Neural progenitor cell (in vitro differentiated cells): Measurements from ENCODE around the gene EHMT2.
"Not testable (repeated sequence)": the region's sequence is repeated elsewhere in the genome, so short reads cannot be mapped to it uniquely, and the experiment has no call there.

Source experiments
- EZH2 ChIP-seq: fragments of 200-600 bp; sonication (generic); IDR thresholded peaks from 2 replicates; pipeline ENCODE4 v1.6.1; 2017; ENCODE audit warnings: antibody characterized with exemption, mild to moderate bottlenecking, moderate library complexity
- EZH2phosphoT487 ChIP-seq: fragments of 200-600 bp; sonication (generic); IDR thresholded peaks from 2 replicates; pipeline ENCODE4 v1.6.1; 2017; ENCODE audit warnings: antibody characterized with exemption
- TF ChIP-seq, protein P1 (sequence below): fragments of 200-600 bp; sonication (generic); IDR thresholded peaks from 2 replicates; pipeline ENCODE4 v1.5.1; 2017; ENCODE audit warnings: antibody characterized with exemption, mild to moderate bottlenecking

DNA sequence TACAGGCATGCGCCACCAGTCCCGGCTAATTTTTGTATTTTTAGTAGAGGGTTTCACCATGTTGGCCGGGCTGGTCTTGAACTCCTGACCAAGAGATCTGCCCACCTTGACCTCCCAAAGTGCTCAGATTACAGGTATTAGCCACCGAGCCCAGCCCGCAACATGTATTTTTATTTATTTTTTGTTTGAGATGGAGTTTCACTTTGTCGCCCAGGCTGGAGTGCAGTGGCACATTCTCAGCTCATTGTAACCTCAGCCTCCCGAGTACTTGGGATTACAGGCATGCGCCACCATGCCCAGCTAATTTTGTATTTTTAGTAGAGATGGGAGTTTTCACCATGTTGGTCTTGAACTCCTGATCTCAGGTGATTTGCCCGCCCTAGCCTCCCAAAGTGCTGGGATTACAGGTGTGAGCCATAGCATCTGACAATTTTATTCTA is 59.4 kb downstream of the EHMT2 start:
- TF ChIP-seq, protein P1, sequence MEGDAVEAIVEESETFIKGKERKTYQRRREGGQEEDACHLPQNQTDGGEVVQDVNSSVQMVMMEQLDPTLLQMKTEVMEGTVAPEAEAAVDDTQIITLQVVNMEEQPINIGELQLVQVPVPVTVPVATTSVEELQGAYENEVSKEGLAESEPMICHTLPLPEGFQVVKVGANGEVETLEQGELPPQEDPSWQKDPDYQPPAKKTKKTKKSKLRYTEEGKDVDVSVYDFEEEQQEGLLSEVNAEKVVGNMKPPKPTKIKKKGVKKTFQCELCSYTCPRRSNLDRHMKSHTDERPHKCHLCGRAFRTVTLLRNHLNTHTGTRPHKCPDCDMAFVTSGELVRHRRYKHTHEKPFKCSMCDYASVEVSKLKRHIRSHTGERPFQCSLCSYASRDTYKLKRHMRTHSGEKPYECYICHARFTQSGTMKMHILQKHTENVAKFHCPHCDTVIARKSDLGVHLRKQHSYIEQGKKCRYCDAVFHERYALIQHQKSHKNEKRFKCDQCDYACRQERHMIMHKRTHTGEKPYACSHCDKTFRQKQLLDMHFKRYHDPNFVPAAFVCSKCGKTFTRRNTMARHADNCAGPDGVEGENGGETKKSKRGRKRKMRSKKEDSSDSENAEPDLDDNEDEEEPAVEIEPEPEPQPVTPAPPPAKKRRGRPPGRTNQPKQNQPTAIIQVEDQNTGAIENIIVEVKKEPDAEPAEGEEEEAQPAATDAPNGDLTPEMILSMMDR, result not testable (repeated sequence)
- TF ChIP-seq EZH2, EZH2phosphoT487: not testable (repeated sequence)
